GM19025 (cell line): Measurements from ENCODE around the gene TP53I3.
"Not testable (repeated sequence)": the region's sequence is repeated elsewhere in the genome, so short reads cannot be mapped to it uniquely, and the experiment has no call there.

ENCODE experiments used
- ATAC-seq: cut with Tn5 transposase; IDR thresholded peaks from one replicate; pipeline ENCODE4 v1.9.1; 2021; ENCODE audit warnings: mild to moderate bottlenecking, low read depth, moderate library complexity; ENCODE audit not compliant: unreplicated experiment

Gene TP53I3

GRCh38 chr2:24058564-24059271 lies 25.9 kb downstream of the TP53I3 start:
- ATAC-seq: no peak

- no peak for ATAC-seq
Measured at GRCh38 chr2:24055750-24056149, 28.9 kb downstream of the TP53I3 start.

GRCh38 chr2:24054366-24055010 lies 30.1 kb downstream of the TP53I3 start:
- no peak for ATAC-seq

- no peak for ATAC-seq
Measured at GRCh38 chr2:24052951-24053350, 31.7 kb downstream of the TP53I3 start.

- ATAC-seq: no peak
Measured at GRCh38 chr2:24051833-24052232, 32.8 kb downstream of the TP53I3 start.

GRCh38 chr2:24050041-24050979 lies 34.3 kb downstream of the TP53I3 start:
- no peak for ATAC-seq

- ATAC-seq: no peak
Measured at GRCh38 chr2:24049485-24050021, 35.1 kb downstream of the TP53I3 start, which contains the start of gene FKBP1B. Gene FKBP1B (plus strand): TSS chr2:24049741. CDS start chr2:24049850, 109 bp downstream.

GRCh38 chr2:24048769-24049484 lies 35.7 kb downstream of the TP53I3 start:
- ATAC-seq: no peak

GRCh38 chr2:24047703-24048033 lies 37.0 kb downstream of the TP53I3 start:
- peak; percentile 3 for ATAC-seq

- peak; percentile 98 for ATAC-seq
Measured at GRCh38 chr2:24046930-24047702, 37.5 kb downstream of the TP53I3 start, which contains the start of gene WDCP. Gene WDCP (minus strand): TSS chr2:24047391. CDS start chr2:24039494, 7,897 bp downstream.

- no peak for ATAC-seq
Measured at GRCh38 chr2:24046599-24046929, 38.1 kb downstream of the TP53I3 start.

- no peak for ATAC-seq
Measured at GRCh38 chr2:24045511-24046508, 38.8 kb downstream of the TP53I3 start.

- ATAC-seq: not testable (repeated sequence)
Measured at GRCh38 chr2:24043133-24043532, 41.5 kb downstream of the TP53I3 start.

- no peak for ATAC-seq
Measured at GRCh38 chr2:24040511-24040910, 44.1 kb downstream of the TP53I3 start.

- no peak for ATAC-seq
Measured at GRCh38 chr2:24038786-24039499, 45.7 kb downstream of the TP53I3 start.
